Measurements from ENCODE around the gene SHE.
"Not testable (repeated sequence)": the region's sequence is repeated elsewhere in the genome, so short reads cannot be mapped to it uniquely, and the experiment has no call there.

SHE gene

DNA sequence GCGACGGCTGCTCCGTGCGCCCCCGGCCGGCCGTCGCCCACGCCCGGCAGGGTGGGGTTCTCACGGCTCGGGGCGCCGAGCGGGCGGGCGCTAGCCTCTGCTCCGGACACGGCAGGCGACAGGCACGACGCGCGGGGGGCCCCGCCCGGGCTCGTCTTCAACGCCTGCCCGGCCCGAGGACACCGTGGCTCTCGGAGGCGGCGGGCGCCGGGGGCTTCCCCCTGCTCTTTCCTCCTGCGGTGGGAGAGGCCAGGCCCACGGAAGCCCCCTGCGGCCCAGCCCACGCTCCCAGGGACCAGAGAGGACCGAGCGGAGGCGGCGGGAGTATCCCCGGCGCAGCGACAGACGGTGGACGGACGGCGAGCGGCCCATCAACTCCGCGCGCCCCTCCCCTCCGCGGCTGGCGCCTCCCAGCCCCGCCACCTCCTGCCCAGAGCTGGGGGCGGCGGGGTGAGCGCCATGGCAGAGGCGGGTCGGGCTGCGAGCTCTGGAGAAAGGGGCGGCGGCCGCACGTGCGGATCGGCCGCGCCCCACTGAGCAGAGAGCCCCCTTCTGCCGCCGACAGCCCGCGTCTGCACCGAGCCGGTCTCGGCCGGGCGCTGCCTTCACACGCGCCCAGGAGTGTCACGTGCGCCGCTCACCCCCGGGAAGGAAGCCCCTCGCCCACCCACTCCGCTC lies at the start of gene SHE, which contains the start of gene TDRD10:
SHE (minus strand) TSS at position 347 of the 678 bp plus-strand sequence. CDS start 386 bp downstream, outside the sequence.
TDRD10 (plus strand) TSS at position 154 of the 678 bp plus-strand sequence. CDS start 4,685 bp downstream, outside the sequence.
- in situ Hi-C loops (cut with MboI; ENCODE audit: low sequenced_read_pairs) = no loop called here

DNA sequence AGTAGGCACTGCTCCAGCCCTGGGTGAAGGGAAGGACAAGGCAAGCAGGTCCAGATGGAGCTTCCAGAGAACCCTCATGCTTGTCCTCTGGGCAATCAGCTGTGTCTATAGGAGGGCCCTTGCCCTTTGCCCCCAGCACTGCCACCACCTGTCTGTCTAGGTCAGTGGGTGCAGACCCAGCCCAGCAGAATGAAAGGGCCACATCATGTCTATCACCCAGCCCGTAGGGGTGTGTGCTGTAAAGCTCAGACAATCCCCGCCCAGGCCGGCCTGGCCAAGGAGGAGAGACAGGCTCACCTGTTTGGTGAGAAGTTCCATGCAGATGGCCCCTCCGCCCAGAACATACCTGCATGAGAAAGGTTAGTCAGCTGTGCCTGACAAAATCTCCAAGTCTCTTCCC lies 49.3 kb upstream of the SHE start:
- in situ Hi-C loops (cut with MboI; ENCODE audit: low sequenced_read_pairs) = no loop called here

DNA sequence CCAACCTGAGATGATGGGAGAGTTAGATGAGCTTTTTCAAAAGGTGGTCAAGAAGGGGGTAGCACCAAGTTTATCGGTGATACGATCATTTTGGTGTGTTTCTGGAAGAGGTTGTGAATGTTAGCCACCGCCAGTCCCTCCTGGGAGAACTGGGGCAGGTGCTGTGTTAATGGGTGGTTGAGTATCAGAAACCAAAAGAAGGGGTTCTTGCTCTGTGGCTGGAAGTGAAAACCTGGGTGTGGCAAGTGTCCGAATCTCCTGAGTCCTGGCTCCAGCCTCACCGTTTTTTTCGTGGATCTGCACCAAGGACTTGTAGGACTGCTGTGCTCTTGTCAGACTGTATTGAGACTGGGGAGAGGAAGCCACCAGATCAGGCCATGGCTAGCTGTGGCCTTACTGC lies 48.4 kb upstream of the SHE start:
- in situ Hi-C loops (cut with MboI; ENCODE audit: low sequenced_read_pairs) = no loop called here

DNA sequence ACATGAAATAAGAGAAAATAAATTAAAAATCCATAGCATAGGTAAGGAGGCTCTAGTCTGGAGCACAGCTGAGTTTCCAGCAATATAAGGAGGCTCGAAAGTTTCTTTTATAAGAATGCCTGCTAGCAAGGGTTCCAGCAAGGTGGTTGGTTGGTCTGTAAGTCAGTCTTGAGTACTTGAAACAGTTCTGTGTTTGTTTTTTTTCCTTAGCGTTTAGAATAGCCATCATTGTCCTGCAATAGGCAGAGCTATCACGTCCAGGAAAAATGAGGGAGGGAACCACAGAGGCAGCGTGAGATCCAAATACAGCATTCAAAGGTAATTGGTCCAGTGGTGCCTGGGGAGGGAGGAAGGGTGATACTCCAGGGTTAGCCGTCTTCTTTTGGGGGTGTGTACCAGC lies 47.9 kb upstream of the SHE start:
- in situ Hi-C loops (cut with MboI; ENCODE audit: low sequenced_read_pairs) = no loop called here

DNA sequence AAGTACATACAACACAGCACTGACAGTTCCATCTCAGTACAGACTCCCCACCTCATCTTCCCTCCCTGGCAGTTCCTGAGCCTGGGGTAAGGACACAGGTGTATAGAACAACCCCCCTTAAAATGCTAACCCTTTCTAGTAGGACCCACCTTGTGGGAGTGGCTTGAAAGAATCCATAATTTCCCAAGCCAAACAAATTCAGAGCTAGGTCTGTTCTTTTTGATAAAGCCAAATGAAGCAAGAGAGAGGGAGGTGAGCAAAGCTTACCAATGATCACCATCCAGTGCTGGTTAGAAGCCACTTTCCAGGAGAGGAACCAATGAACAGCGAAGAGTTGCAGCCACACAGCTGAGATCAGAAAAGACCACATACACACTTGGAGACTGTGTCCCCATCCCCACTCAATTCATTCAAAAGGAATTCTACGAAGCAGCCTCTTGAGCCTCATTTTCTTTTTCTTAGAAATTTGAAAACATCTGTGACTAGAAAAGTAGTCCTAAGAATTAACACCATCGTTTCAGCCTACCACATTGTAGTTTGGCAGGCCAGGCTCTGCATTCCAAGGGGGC lies 47.1 kb upstream of the SHE start:
- in situ Hi-C loops (cut with MboI; ENCODE audit: low sequenced_read_pairs) = no loop called here

DNA sequence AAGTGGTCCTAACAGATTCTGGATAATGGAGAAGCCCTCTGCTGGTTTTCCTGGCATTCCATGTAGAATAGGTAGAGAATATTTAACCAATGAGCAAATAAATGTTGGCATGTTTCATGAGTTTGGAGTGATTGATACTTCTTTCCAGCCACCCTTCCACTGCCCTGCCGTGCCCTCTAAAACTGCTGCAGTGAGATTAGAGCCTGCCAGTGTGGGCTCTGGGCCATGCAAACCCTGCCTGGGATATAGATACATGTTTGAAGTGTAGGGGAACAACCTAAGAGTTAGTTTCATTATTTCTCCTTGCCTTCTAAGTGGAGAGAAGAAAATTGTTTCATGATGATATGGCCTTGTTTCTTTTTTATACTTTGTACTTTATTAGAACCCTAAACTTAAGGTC lies 45.8 kb upstream of the SHE start:
- in situ Hi-C loops (cut with MboI; ENCODE audit: low sequenced_read_pairs) = no loop called here

DNA sequence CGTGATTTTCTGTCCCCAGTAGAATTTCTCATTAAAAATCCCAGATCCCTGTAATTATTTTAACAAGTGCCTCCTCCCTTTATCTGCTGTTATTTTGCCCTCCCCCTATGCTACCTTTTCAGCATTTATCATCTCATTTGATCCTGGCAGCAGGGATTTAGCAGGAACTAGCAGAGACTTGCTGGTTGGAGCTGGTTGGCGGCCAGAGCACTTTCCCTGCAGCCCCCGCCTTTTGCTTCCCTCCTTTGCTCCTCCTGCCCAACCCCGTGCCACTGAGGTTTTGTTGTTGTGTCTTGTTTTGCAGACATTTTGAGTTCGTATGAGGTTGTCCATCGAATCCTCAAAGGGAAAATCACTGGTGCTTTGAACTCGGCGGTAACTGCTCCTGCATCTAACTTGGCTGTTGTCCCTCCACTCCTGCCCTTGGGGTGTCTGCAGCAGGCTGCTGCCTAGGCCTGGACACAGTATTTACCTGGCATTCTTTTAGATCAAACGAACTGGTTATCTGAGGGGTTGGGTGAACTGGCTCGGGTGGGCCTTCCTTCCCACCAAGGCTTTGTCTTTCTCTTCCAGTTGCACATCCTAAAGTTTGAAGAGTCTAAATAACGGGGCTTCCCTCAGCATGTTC lies 45.0 kb upstream of the SHE start:
- in situ Hi-C loops (cut with MboI; ENCODE audit: low sequenced_read_pairs) = no loop called here

DNA sequence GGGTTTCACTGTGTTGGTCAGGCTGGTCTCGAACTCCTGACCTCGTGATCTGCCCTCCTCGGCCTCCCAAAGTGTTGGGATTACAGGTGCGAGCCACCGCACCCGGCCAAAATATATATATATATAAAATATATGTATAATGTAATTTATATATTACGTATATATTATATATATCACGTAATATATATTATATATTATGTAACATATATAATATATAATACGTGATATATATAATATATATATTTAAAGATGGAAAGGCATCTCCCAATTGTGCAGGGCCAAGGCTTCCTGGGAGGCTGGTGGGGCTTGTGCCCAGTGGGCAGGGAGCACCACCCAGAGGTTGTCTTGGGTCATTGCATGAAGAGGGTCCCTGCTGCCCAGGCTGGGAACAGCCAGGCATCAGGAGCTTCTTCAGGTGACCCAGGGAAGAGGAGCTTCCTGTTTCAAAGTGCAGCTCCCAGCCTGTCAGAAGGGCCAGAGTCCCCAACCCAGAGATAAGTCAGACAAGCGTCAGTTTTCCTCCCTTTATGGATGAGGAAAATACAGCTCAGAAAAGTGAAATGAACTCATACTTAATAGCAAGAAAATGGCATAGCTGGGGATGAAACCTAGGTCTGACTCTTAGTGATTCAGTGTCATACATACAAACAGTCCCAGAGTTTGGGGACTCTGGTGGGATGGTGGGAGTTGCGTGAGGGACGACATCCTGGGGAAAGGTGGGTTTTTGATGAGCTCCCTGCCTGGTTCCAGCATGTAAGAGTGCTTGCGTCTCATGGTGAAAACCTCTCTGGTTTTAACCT lies 44.3 kb upstream of the SHE start:
- in situ Hi-C loops (cut with MboI; ENCODE audit: low sequenced_read_pairs) = no loop called here

DNA sequence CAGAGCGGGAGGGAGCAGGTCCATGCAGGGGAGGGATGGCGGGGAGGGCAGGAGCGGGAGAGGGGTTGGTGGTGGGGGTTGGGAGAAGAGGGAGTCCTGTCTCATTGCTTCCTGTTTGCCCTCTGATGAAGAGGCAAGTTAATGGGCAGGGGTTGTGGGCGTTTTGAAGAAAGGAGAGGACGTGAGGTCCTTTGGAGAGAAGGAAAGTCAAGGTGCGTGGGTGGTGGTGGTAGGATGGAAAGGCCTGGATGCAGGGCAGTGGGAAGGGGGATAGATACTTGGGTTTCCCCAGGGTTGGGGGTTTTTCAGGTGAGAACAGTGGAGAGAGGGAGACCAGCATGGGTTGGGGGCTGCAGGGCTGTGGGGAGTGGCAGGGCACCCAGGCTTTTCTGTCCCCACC lies 39.0 kb upstream of the SHE start:
- in situ Hi-C loops (cut with MboI; ENCODE audit: low sequenced_read_pairs) = no loop called here

DNA sequence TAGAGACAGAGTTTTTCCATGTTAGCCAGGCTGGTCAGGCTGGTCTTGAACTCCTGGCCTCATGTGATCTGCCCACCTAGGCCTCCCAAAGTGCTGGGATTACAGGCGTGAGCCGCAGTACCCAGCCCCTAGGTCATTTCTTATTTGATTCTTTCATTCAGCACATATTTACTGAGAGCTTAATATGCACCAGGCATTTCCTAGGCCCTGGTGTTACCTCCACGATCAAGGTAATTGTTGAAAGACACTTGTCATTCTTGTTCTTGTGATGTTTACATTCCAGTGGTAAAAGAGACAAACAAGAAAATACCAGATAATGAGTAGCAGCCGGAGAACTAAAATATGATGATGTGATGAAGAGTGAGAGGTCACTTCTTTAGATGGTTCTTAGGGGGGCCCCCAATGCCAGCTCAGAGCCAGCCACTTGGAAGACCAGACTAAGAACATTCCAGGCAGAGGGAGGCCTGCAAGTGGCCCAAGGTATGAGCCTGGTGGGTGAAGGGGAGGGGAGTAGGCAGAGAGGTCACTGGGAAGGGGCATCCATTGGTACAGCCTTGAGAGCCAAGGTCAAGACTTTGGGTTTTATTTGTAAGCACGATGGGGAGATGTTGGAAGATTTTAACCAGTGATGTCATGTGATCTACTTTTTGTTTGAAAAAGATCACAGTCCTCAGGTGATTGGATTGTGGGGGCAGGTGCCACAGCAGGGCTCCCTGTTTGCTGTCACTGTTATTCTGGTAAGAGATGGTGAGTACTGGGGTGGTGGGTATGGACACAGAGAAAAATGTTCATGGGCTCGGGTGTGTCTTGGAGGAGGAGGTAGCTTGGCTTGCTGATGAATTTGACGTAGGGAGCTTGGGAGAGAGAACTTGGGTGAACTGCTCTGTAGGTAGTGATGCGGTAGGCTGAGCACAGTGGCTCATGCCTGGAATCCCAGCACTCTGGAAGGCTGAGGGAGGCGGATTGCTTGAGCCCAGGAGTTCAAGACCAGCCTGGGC lies 37.6 kb upstream of the SHE start:
- in situ Hi-C loops (cut with MboI; ENCODE audit: low sequenced_read_pairs) = no loop called here

DNA sequence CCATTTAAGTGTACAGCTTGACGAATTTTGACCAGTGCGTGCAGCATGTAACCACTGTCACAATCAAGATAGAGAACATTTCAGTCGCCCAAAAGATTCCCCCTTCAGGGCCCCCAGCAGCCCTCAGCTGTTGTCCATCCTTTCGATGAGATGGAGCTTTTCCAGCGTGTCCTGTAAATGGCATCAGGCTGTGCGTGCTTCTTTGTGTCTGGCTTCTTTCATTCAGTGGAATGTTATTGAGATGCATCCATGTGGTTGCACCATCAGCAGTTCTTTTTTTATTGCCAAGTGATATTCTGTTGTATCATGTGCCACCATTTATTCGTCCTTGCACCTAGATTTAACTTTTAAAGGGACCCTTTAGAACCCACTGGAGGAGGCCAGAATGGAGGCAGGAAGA lies 34.4 kb upstream of the SHE start:
- in situ Hi-C loops (cut with MboI; ENCODE audit: low sequenced_read_pairs) = no loop called here

DNA sequence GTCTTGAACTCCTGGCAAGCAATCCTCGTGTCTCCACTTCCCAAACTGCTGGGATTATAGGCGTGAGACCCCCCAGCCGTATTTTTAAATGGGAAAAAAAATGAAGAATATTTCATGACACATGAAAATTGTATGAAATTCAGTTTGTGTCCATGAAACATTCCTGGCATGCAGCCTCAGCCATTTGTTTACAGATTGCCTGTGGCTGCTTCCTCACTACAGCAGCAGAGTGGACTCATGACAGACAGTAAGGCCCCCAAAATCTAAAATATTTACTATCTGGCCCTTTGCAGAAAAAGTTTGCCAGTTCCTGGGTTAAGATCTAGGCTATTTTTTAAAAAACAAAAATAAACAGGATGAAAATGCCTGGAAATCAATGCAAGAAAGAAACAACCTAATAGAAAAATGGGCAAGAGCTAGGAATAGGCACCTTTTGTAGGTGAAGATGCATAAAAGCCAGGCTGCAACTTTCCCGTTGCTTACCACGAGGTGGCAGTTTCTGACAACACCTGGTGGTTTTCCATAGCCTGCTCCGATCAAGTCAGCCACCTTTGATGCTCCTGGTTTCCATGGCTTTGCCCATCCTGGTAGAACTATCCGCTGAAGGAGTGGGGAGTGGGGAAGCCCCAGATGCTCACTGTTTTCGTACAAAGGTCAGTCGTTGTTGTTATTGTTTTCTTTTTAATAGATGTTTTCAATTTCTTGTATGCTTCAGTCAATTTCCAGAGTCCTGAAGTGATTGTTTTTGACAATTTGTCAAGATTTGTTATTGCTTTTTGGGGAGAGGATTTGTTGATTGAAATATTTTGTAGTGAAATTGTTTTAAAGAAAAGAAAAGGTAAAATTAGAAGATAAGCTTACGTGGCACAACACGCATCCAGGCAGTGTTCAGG lies 32.0 kb upstream of the SHE start:
- in situ Hi-C loops (cut with MboI; ENCODE audit: low sequenced_read_pairs) = no loop called here

DNA sequence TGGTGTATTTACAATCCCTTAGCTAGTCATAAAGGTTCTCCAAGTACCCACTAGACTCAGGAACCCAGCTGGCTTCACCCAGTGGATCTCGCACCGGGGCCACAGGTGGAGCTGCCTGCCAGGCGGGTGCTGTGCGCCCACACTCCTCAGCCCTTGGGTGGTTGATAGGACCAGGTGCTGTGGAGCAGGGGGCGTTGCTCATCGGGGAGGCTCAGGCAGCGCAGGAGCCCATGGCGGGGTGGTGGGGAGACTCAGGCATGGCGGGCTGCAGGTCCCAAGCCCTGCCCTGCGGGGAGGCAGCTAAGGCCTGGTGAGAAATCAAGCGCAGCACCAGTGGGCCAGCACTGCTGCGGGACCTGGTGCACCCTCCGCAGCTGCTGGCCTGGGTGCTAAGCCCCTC lies 29.7 kb upstream of the SHE start:
- in situ Hi-C loops (cut with MboI; ENCODE audit: low sequenced_read_pairs) = not testable (repeated sequence)

DNA sequence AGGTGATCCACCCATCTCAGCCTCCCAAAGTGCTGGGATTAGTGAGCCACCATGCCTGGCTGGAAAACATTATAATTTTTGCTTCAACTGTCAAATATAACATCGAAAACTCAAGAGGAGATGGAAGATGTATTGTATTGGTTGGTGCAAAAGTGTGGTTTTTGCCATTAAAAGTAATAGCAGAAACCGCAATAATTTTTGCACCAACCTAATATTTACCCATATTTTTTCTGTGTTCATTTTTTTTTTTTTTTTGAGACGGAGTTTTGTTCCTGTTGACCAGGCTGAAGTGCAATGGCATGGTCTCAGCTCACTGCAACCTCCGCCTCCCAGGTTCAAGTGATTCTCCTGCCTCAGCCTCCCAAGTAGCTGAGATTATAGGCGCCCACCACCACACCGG lies 27.1 kb upstream of the SHE start:
- in situ Hi-C loops (cut with MboI; ENCODE audit: low sequenced_read_pairs) = no loop called here

DNA sequence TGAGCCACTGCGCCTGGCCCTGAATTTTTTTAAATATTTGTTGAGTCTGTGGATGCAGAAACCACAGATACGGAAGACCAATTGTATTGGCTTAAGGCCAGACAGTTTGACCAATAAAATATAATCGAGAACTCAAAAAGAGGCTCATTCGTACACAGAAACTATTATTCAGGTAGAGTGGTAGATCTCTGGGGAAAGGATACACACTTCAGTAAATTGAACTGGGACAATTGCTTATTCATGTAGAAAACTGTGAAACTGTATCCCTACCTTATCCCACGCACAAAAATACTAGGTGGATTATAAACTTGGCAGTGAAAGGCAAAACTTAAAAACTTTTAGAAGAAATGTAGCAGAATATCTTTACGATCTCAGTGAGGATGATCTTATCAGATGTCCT lies 25.0 kb upstream of the SHE start:
- in situ Hi-C loops (cut with MboI; ENCODE audit: low sequenced_read_pairs) = no loop called here

DNA sequence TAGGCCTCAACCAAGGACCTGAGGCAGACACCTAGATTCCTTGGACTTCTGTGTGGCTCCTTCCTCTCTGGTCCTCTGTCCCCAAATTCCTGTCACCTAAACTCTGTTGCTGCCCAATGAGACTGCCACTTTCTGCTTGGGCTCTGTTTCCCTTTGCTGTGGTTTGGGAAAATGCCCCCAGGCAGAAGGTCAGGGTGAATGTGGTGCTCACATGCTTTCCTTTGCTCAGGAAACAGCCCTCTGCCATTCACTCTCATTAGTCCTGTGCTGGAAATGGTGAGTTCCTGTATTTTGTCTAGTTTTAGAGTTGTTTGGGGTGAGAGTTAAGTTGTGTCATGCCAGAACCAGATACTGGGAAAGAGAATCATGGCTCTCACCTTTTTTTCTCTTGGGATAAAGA lies 22.7 kb upstream of the SHE start:
- in situ Hi-C loops (cut with MboI; ENCODE audit: low sequenced_read_pairs) = loop anchor here (5.0 kb wide), 1 partner anchor 38 kb away; no protein-coding TSS in a partner anchor

DNA sequence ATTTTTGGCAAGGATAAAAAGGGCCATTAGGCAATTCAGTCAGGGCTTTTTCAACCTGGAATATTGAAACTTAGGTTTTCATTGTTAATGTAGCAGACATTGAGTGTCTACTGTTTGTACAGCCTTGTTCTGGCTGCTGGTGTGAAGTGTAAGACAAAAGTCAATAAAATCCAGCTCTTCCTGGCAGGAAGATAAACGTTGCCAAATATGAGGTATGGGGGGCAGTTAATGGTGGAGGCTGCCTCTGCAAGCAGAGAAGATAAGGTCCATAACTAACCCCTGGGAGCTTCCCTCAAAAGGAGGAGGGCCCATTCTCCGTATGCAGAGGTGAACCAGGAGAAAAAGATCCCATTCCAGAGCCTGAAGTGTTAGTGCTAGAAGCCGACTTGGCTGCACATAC lies 19.5 kb upstream of the SHE start:
- in situ Hi-C loops (cut with MboI; ENCODE audit: low sequenced_read_pairs) = loop anchor here (5.0 kb wide), 1 partner anchor 34 kb away; no protein-coding TSS in a partner anchor

DNA sequence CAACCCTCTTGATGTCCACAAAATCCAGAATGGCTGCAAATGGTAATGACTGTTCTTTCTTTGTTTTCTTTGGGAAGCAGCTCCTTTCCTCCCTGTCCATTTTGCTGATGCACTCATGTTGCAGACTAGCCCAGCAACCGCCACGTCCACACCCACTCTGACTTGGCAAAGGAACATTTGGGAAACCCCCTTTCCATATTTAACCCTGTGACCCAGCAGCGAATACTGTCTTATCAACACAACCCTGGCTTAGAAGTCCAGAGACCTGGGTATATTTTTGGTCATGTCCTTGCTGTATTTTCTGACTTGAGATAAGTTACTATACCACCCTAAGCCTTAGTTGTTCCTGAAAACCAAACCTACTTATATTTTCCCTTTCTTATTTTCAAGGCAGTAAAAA lies 18.1 kb upstream of the SHE start:
- in situ Hi-C loops (cut with MboI; ENCODE audit: low sequenced_read_pairs) = loop anchor here (5.0 kb wide), 1 partner anchor 33 kb away; no protein-coding TSS in a partner anchor

DNA sequence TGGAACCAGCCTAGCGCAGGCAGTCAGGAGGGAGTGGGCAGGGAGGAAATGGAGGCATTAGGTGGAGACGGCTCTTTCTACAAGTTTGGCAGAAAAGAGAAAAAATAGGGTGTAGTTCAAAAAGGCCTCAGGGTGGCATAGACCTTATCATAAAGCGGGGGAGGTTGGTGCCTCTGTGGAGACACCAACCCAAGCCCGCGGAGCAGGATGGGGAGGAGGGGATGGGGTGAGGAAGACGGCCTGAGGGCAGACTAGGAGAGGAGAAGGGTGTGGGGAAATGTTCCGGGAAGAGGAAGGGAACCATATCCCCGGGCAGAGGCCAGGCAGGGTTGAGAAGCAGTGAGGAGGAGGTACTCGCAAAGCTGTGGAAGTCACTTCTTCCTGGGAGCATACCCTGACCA lies 17.4 kb upstream of the SHE start:
- in situ Hi-C loops (cut with MboI; ENCODE audit: low sequenced_read_pairs) = no loop called here

All from HL-60/S4 treated with retinoic acid at 250 ng/mL for 4 days and 3 days (cell line).